Measurements from ENCODE around the gene PTPRT.

Gene PTPRT

DNA sequence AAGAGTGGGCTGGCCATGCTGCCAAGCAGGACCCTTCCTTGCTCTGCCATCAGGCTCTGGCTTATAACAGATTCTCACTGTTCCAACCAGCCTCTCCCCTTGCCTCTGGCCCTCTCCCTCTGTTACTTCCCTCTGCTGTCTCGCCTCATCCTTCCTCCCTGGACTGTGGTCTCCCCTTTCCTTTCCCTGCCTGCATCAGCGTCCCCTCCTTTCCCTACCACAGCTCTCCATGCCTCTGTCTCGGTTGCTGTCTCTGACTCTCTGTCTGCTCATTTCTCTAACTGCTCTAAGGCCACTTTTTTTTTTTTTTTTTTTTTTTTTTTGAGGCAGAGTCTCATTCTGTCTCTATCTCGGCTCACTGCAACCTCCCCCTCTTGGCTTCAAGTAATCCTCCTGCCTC lies 173.4 kb downstream of the PTPRT start:
- DNase-seq, result no peak

DNA sequence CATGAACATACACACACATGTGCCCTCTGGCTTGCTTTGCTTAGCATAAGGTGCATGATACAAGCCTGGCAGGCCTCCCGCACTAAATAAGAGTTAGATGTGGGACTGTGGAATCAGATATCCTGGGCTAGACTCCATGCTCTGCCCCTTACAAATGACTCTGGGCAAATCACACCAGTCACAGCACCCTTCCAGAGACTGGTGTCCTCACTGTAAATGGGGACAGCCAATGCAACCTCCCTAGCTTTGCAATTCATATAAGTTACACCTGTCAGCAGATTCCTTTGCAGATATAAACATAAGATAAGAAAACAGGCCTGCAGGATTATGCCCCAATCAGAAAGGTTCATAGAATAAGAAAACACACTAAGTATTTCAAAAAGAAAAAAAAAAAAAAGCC lies 174.1 kb downstream of the PTPRT start:
- DNase-seq, result no peak

DNA sequence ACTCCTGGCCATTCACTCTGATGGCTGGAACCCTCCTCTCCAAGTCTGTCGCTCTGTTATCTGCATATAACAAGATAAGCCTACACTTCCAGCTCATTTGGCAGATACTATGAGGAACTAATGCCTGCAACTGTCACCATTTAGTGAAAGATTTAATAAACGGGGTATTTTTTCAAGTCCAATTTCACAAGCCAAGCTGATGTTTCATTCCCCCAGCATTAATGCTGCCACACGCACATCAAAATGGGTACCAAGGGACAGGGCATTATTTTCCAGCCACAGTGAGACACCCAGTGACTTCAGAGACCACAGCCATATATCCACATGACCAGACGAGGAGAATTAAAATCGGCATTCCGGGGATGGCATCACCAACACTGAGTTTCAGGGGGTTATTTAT lies 175.5 kb downstream of the PTPRT start:
- no peak for DNase-seq

DNA sequence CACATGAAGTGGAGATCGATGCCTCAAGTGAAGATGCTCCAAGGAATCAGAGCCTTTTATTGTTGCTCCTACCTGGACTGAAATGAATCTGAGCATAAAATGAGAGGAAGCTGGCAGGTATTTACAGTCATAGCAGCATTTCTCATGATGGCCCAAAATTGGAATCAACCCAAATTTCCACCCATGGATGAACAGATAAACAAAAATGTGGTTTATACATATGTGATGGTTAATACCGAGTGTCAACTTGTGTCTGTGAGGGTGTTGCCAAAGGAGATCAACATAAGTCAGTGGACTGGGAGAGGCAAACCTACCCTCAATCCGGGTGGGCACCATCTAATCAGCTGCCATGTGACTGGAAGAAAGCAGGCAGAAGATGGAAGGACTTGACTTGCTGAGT lies 178.2 kb downstream of the PTPRT start:
- DNase-seq, result no peak

DNA sequence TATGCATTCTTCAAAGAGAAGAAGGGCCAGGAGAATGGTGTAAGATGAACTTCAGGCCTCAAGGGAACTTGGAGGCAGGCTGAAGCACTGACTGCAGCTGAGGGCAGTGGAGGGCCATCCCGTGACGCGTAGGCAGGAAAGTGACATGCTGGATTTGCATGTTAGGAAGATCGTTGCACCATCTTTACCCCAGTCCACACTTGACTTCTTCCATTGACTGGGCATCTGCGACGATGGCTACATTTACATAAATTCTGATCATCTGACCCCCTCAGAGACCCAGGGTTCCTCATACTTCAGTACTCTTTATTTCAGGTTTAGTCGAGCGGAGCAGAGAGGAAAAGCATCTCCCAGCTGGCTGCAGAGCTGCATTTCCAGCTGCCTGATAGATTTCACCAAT lies 180.2 kb downstream of the PTPRT start:
- DNase-seq, result no peak

DNA sequence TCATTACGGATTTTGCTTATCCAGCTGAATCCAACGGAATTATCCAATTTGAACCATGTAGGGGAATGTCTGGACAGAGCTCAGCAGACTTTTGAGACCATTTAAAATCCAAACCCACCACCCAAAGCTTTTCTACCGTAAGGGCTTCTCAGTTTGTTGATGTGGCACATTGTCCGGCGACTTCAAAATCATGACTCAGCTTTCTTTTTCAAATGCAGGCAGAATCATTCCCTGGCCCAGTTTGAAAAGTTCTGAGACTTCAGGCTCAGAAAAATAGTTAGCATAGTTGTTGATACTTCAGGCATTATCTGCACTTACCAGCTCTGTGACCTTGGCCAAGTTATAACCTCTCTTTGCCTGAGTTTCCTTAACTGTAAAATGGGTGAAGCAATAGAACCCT lies 182.2 kb downstream of the PTPRT start:
- no peak for DNase-seq

DNA sequence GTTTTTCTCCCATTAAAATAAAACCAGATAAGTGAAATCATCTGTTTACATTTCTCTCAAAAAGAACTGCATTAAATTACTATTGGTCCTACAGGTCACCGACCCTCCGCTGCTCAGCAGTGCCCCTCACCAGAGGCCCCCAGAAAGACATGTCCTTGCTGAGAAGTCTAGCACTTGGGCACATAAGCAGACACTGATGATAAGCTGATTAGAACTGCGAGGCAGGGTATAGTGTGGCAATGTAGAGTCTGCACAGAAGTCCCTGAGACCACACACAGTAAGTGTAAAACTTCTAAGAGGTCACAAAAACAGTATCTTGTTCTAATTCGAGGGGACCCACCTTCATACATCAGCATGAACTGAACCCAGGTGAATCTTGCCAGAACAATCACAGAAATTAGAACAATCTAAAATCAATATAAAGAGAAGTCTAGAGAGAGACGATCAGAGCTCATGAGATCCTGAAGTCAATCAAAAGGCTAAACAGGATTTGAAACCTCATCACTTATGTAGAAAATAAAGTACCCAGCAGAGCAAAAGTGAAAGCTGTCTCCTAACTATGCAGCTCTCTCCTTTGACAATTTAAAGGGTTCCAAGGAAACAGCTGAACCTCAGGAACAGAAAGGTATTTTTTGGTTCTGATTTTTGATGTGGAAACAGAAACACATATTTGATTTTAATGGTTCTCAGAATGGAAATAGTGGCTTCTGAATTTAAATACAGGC lies 182.9 kb downstream of the PTPRT start:
- DNase-seq, result no peak

DNA sequence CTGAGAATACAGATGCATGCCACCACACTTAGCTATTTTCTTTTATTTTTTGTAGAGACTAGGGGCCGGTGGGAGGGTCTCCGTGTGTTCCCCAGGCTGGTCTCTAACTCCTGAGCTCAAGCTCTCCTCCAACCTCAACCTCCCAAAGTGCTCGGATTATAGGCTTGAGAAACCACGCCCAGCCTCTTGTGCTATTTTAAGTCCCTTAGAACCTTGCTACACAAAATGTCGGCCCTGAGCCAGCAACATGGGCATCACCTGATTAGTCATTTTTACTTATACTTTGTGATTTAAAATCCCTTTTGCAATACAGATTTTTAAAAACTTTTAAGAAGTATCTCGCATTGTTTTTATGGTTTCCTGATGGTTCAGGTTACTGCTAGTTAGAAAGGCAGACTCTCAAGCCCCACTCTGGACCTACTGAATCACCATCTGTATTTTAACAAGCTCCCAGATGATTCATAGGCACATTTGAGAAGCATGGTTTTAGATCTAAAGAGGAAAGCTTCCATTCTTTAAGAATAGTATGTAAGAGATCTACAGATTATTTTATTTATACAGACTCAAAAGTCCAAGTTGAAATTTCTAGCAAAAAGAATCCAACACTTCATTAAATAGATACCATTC lies 186.3 kb downstream of the PTPRT start:
- DNase-seq, result no peak

DNA sequence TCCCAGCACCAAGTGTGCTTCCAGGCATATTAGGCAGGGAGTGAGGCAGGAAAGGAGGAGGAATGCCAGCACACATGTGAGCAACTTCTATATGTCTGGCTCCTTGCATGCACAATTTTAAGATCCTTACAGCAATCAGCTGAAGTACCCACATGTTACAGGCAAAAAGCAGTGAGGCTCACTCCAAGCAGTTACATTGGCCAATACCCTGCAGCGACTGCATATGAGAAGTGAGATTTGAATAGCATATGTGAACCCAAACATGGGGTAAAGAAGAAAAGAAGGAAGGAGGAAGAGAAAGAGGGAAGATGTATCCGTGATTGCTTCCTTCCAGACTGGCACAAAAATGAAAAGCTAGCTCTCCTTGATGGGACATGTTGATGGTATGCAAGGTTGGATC lies 193.6 kb downstream of the PTPRT start:
- DNase-seq, result no peak

DNA sequence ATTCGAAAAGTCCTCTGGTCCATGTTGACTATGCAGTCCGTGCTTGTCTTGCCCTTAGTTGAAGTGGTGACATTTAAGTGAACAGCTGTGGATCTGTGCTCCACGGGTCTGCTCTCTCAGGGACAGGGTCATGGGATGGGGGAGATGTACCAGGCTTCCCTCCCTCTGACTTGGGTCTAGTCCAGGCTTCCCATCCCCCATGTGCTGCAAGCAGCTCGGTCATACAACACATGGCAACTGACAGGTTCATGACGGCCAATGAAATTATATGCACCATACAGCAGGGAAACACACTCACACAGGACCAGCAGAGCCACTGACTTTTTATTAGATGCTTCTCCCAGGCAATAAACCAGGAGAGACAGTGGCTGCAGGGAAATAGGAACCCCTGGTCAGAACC lies 201.4 kb downstream of the PTPRT start:
- no peak for DNase-seq

DNA sequence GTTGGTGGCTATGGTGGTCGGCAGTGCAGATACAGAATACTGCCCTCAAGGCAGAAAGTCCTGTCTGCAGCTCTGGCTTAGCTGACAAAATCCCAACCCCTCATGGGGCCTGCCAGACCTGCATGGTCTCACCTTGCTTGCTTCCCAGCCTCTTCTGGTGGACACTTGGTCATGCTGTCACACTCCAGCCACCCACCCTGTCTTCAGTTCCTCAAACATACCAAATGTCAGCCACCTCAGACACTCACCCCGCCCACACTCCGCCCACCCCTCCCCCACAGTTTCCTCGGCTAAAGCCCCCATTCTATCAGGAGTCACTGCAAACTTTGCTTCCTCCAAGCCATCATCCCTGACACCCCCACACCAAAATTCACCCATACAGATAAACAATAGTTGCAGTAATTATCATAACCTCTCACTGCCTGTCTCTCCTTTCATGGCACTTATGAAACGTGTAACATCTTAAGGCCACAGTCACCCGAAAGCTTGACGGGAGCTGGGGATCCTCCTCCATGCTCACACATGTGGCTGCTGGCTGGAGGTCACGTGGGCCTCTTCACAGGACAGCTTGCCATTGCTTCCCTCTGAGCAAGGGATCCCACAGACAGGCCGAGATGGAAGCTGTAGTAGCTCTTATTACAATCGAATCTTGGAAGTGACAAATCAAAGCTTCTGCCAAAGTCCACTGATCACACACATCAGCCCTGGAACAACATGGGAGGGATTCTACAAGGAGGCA lies 202.2 kb downstream of the PTPRT start:
- no peak for DNase-seq

DNA sequence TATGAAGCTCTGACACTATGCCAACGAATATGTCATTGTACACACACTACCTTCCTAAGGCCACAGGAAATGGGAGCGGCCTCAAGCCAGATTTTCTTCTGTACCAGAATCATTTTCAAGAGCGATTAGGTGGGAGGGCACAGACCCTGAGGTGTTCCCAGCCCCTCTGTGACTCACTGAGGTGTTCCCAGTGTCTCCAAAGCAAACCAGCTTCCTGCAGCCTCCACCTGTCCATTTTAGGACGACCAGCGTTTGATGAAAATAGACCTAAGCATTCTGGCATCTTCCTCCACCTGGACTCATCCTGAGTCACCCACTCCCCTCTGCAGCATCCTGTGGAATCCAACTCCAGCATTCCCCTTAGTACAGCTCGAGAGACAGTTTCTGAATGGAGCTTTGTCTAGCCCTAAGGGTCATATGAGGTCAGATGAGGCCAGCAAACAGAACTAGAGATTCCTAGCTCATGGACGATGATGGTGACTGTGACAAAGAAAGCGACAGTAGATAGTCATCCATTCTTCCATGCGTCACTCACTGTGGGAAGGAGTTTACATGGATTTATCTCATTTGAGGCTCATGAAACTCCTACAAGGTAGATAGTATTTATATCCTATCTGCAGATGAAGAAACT lies 203.4 kb downstream of the PTPRT start:
- DNase-seq, result no peak

DNA sequence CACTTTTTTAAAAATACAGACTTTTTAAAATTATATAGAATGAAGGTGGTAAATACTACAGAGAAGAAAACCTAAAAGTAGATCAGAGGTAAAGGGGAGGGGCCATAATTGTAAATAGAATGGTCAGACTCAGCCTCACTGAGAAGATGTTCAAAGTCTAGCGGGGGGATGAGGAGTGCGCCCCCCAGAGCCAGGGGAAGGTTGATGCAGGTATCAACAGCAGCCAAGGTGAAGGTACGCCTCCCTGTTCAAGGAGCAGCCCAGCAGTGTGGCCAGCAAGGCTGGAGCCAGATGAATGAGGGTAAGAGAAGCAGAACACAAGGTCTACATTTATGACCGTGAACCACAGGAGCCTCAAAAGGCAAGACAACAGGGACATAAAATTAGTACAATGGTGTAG lies 204.1 kb downstream of the PTPRT start:
- no peak for DNase-seq

DNA sequence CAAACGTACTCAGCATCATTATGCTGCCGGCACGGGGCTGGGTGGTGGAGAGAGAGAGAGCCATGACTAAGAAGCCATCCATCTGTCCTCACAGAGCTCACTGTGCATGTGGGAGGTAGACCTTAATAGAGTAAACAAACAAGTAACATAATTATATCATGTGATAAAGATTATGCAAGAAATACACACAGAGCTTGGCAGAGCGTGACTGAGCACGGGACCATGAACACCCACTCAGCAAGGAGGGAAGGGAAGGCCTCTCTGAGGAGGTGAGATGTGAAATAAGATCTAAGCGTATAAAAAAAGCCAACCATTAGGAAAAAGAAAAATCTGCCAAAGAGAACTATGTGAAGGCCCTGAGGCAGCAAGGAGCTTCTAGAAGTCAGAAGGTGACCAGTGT lies 207.5 kb downstream of the PTPRT start:
- no peak for DNase-seq

DNA sequence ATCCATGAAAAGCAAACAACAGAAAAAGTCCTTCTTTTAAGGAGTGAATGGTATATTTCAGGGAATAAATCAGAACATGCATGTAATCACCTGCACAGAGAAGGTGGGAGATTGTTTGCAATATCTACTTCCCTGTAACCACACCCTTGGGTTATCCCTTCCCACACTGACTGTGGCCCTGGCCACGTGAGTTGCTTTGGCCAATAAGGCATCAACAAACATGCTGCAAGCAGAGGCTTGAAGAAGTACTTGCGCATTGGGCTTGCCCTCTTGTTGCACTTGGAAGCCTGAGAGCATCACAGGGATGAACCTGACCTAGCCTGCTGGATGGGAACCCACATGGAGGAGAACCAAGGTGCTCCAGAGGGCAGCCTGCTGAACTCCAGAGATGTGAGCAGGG lies 208.5 kb downstream of the PTPRT start:
- no peak for DNase-seq

DNA sequence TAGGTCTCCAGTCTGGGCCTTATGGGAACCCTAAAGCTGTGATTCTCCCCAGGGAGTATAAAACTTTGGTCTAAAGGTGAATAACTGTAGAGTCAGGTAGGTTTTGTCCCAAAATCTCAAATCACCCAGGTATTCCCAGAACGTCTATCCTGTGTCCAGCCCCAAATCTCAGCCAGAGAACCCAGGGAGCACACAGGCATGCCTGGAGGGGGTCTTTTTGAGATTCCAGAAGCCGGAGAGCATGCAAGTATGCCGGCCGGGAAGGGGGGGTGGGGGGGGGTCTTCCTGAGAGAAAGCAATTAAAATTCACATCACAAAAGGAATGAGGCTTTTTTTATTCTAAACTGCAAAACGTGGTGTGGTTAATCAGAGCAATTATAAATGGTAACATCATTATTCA lies 210.0 kb downstream of the PTPRT start:
- no peak for DNase-seq

DNA sequence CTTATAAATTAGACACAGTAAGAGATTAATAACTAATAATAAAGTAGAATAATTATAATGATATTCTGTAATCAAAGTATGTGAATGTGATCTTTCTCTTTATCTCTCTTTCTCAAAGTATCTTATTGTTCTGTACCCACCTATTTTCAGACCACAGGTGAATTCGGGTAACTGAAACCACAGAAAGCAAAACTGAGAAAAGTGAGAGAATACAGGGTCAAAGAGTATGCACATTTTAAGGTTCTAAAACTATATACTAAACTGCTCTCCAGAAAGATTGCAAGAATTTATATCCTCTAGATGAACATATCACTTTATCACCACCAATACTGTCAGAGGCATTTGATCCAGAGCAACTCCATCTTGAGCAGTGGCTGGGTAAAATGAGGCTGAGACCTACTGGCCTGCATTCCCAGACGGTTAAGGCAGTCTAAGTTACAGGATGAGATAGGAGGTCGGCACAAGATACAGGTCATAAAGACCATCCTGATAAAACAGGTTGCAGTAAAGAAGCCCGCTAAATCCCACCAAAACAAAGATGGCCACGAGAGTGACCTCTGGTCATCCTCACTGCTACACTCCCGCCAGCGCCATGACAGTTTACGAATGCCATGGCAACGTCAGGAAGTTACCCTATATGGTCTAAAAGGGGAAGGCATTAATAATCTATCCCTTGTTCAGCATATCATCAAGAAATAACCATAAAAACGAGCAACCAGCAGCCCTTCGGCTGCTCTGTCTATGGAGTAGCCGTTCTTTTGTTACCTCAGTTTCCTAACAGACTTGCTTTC lies 211.3 kb downstream of the PTPRT start:
- DNase-seq, result no peak

DNA sequence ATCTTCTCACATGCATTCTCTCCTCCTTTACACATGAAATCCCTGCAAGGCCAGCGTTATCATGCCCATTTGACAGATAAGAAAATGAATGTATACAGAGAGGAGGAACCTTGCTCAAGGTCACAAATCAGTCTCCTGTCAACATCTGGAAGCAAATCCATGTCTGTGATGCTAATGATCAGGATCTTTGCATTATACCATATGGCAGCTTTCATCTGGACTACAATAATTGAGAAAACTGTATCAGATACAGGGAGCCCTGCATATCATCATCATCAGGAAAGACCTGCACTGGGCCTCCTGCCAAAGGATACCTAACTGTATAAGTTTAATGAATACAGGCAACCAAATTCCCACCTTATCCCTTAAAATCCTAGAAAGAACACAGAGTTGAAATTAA lies 213.7 kb downstream of the PTPRT start:
- DNase-seq, result no peak

DNA sequence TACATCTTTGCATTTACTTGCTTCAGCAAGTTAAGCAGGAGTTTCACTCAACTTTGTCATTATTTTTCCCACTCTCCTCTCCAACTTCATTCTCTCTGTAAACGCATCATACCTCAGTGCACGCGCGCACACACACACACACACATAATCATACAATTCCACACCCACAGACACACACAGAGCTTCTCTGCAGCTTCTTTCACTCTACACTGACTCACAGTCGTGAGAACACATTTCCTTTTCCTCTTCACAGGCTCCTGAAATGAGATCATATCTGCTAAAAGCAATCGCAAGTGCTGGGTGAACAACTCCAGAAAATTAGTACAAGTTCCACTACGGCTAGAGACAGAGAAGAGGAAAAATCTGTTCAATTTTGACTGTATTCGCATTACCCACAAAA lies 215.4 kb downstream of the PTPRT start:
- DNase-seq, result no peak

DNA sequence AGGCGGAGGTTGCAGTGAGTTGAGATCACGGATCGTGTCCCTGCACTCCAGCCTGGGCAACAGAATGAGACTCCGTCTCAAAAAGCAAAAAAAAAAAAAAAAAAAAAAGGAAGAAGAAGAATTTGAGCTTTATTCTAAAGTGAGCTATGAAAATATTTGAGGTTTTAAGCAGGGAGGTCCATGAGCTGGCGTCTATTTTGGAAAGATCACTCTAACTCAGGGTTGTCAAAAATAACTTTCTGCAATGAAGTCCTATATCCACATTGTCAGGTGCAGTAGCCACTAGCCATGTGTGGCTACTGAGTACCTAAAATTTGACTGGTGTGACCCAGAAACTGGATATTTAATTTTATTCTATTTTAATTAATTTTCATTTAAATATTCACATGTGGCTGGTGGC lies 217.1 kb downstream of the PTPRT start:
- DNase-seq, result no peak

DNA sequence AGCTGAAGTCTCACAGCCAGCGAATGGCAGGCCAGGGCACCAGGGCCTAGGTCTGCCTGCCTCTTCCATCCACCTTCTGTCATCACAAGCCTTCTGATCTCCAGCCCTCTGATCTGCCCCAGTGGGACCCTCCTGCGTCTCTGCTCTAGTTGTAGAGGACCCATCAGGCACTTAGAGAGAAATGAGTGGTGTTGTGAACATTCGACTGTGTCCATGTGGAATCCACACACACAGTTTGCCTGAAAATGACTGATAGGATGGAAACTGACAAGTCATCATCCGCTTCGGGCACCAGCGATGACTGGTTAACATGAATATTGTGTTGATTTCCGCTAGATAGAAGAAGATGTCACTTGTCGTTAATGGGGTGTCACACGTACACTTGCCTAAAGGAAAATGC lies 221.0 kb downstream of the PTPRT start:
- no peak for DNase-seq

DNA sequence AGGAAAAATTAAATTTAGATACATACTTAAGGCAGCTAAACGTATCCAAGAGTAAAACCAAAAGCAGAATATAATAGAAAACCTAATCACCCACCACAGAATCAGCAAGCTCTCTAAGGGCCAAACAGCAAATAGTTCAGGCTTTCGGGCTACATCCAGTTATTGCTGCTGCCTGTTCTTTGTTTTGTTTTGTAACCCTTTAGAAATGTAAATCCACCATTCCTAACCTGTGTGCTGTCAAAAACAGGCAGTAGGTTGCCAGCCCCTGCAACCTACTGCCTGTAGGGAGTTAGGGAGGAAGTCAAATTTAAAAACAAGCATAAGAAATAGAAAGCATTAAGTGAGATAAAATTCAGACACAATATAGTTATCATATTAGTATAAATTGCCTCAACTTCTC lies 225.9 kb downstream of the PTPRT start:
- DNase-seq, result no peak

DNA sequence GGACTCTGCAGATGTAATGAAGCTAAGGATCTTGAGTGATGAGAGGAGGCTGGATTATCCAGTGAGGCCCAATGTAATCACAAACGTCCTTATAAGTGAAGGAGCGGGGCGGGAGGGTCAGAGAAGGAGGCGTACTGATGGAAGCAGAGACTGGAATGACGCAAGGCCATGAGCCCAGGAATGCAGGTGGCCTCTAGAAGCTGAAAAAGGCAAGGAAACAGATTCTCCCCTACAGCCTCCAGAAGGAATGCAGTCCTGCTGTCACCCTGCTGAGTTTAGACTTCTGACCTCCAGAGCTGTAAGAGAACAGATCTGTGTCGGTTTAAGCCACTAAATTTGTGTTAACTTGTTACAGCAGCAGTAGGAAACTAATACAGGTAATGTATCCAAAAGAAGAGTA lies 227.9 kb downstream of the PTPRT start:
- no peak for DNase-seq
